Measurements from ENCODE around the gene AAK1. TPM values are rescaled to one million over a fixed set of nuclear protein-coding genes. Genes with fewer than 3 reads are reported as not detected.

Gene AAK1
- total and polyA plus RNA-seq, 10 of the 15 experiments (the other 5 are each of a cell fraction or from before 2014, with no cell fraction given): 2.9 to 41.4 (median 17.5) TPM

- TF ChIP-seq, protein P1, sequence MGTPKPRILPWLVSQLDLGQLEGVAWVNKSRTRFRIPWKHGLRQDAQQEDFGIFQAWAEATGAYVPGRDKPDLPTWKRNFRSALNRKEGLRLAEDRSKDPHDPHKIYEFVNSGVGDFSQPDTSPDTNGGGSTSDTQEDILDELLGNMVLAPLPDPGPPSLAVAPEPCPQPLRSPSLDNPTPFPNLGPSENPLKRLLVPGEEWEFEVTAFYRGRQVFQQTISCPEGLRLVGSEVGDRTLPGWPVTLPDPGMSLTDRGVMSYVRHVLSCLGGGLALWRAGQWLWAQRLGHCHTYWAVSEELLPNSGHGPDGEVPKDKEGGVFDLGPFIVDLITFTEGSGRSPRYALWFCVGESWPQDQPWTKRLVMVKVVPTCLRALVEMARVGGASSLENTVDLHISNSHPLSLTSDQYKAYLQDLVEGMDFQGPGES (IDR thresholded peaks at IDR 0.05): no peak
- no peak for TF ChIP-seq E2F8 (IDR thresholded peaks at IDR 0.05; ENCODE audit: low read depth, partially characterized antibody)
- TF ChIP-seq SP1 (IDR thresholded peaks at IDR 0.05; ENCODE audit: low read depth, low read length): no peak
- no peak for TF ChIP-seq NR2C1 (IDR thresholded peaks at IDR 0.05)
- TF ChIP-seq HSF1 (IDR thresholded peaks at IDR 0.05; ENCODE audit: low read depth, low read length): no peak
- TF ChIP-seq, protein P2, sequence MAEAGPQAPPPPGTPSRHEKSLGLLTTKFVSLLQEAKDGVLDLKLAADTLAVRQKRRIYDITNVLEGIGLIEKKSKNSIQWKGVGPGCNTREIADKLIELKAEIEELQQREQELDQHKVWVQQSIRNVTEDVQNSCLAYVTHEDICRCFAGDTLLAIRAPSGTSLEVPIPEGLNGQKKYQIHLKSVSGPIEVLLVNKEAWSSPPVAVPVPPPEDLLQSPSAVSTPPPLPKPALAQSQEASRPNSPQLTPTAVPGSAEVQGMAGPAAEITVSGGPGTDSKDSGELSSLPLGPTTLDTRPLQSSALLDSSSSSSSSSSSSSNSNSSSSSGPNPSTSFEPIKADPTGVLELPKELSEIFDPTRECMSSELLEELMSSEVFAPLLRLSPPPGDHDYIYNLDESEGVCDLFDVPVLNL (IDR thresholded peaks at IDR 0.05; ENCODE audit: low read depth, low read length): no peak
- TF ChIP-seq BHLHE40 (IDR thresholded peaks at IDR 0.05; ENCODE audit: borderline replicate concordance in 1 of 2, low read depth in 2 of 2, low read length in 1 of 2): no peak
- TF ChIP-seq, protein P3, sequence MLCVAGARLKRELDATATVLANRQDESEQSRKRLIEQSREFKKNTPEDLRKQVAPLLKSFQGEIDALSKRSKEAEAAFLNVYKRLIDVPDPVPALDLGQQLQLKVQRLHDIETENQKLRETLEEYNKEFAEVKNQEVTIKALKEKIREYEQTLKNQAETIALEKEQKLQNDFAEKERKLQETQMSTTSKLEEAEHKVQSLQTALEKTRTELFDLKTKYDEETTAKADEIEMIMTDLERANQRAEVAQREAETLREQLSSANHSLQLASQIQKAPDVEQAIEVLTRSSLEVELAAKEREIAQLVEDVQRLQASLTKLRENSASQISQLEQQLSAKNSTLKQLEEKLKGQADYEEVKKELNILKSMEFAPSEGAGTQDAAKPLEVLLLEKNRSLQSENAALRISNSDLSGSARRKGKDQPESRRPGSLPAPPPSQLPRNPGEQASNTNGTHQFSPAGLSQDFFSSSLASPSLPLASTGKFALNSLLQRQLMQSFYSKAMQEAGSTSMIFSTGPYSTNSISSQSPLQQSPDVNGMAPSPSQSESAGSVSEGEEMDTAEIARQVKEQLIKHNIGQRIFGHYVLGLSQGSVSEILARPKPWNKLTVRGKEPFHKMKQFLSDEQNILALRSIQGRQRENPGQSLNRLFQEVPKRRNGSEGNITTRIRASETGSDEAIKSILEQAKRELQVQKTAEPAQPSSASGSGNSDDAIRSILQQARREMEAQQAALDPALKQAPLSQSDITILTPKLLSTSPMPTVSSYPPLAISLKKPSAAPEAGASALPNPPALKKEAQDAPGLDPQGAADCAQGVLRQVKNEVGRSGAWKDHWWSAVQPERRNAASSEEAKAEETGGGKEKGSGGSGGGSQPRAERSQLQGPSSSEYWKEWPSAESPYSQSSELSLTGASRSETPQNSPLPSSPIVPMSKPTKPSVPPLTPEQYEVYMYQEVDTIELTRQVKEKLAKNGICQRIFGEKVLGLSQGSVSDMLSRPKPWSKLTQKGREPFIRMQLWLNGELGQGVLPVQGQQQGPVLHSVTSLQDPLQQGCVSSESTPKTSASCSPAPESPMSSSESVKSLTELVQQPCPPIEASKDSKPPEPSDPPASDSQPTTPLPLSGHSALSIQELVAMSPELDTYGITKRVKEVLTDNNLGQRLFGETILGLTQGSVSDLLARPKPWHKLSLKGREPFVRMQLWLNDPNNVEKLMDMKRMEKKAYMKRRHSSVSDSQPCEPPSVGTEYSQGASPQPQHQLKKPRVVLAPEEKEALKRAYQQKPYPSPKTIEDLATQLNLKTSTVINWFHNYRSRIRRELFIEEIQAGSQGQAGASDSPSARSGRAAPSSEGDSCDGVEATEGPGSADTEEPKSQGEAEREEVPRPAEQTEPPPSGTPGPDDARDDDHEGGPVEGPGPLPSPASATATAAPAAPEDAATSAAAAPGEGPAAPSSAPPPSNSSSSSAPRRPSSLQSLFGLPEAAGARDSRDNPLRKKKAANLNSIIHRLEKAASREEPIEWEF (IDR thresholded peaks at IDR 0.05; ENCODE audit: insufficient replicate concordance, low read depth, low read length): no peak
- no peak for TF ChIP-seq TAF1 (IDR thresholded peaks at IDR 0.05; ENCODE audit: borderline replicate concordance, low read depth, low read length)
Measured at GRCh38 chr2:69620870-69621269, 22.7 kb downstream of the AAK1 start (continued).

Data from GM12878 (cell line).